GM23248 (cell line): ENCODE results near the gene SLC9A5. TPM values are rescaled to one million over a fixed set of nuclear protein-coding genes. Genes with fewer than 3 reads are reported as not detected.

Experiments used
- DNase-seq: peaks from one replicate; pipeline ENCODE4 v3.0.0-alpha.2; 2015
- H2AFZ ChIP-seq: fragments of 200-600 bp; sonication (generic); 2 replicates; pipeline ENCODE4 v1.6.1; 2016; ENCODE audit warnings: antibody characterized with exemption
- H3F3A ChIP-seq: fragments of 200-600 bp; sonication (generic); 2 replicates; pipeline ENCODE4 v1.6.1; 2016; ENCODE audit warnings: mild to moderate bottlenecking, antibody characterized with exemption, mixed run types; ENCODE audit not compliant: insufficient read depth
- H3K27ac ChIP-seq: fragments of 200-600 bp; sonication (generic); 2 replicates; pipeline ENCODE4 v1.5.1; 2016; ENCODE audit warnings: mild to moderate bottlenecking
- H3K27me3 ChIP-seq: fragments of 200-600 bp; sonication (generic); replicated peaks from 2 replicates; pipeline ENCODE4 v1.6.1; 2016; ENCODE audit warnings: mild to moderate bottlenecking; ENCODE audit not compliant: insufficient read depth
- H3K36me3 ChIP-seq: fragments of 200-600 bp; sonication (generic); 2 replicates; pipeline ENCODE4 v1.6.1; 2016; ENCODE audit warnings: low read depth, mild to moderate bottlenecking
- H3K4me1 ChIP-seq: fragments of 200-600 bp; sonication (generic); 2 replicates; pipeline ENCODE4 v1.6.1; 2016; ENCODE audit warnings: mild to moderate bottlenecking; ENCODE audit not compliant: insufficient read depth
- H3K4me2 ChIP-seq: fragments of 200-600 bp; sonication (generic); one replicate; pipeline ENCODE4 v1.6.1; 2016; ENCODE audit warnings: mild to moderate bottlenecking; ENCODE audit not compliant: unreplicated experiment
- H3K4me3 ChIP-seq: fragments of 200-600 bp; sonication (generic); 2 replicates; pipeline ENCODE4 v1.5.1; 2016; ENCODE audit warnings: mild to moderate bottlenecking
- H3K79me2 ChIP-seq: fragments of 200-600 bp; sonication (generic); 2 replicates; pipeline ENCODE4 v1.6.1; 2016; ENCODE audit warnings: mild to moderate bottlenecking; ENCODE audit not compliant: insufficient read depth
- H3K9ac ChIP-seq: fragments of 200-600 bp; sonication (generic); 2 replicates; pipeline ENCODE4 v1.6.1; 2016; ENCODE audit warnings: mild to moderate bottlenecking
- H3K9me2 ChIP-seq: fragments of 200-600 bp; sonication (generic); 2 replicates; pipeline ENCODE4 v1.6.1; 2016; ENCODE audit warnings: mixed run types, mild to moderate bottlenecking, moderate library complexity; ENCODE audit not compliant: insufficient read depth
- H3K9me3 ChIP-seq: fragments of 200-600 bp; sonication (generic); one replicate; pipeline ENCODE4 v1.6.1; 2017; ENCODE audit warnings: low read depth
- H4K20me1 ChIP-seq: fragments of 200-600 bp; sonication (generic); 2 replicates; pipeline ENCODE4 v1.6.0; 2016; ENCODE audit not compliant: insufficient read depth
- EZH2 ChIP-seq: fragments of 200-600 bp; sonication (generic); IDR thresholded peaks from 2 replicates; pipeline ENCODE4 v1.6.1; 2018; ENCODE audit warnings: antibody characterized with exemption, mild to moderate bottlenecking; ENCODE audit not compliant: insufficient read depth, poor library complexity, severe bottlenecking
- EZH2phosphoT487 ChIP-seq: fragments of 200-600 bp; sonication (generic); IDR thresholded peaks from 2 replicates; pipeline ENCODE4 v1.6.1; 2018; ENCODE audit warnings: antibody characterized with exemption, moderate library complexity, mild to moderate bottlenecking, low read depth; ENCODE audit not compliant: insufficient read depth
- in situ Hi-C: fragments of 300-500 bp; cut with MboI; formaldehyde crosslinking; loops from 2 replicates; pipeline ENCODE4 v1.15.0; 2020
- microRNA counts: library from miRNA; unstranded; fragments of <30 nt; microRNA quantifications from one replicate; lab custom pipeline; 2016
- microRNA-seq: library from miRNA; unstranded; fragments of <30 nt; microRNA quantifications from one replicate; pipeline ENCODE4, GENCODE V29; 2016; ENCODE audit warnings: borderline number of aligned reads
- polyA plus RNA-seq: library from polyadenylated mRNA; unstranded; fragments of >200 nt; fragmentation: Nextera tagmentation; extraction: Ambion mirVana; gene quantifications from 2 replicates; pipeline ENCODE4 v1.2.1, GENCODE V29; 2016
- small RNA-seq: library from RNA; depleted of rRNA; stranded (forward); fragments of <200 nt; gene quantifications from one replicate; pipeline ENCODE3, GENCODE V24; 2014; ENCODE audit warnings: low read depth, low replicate concordance
- total RNA-seq: library from RNA; depleted of rRNA; stranded (reverse); fragments of >200 nt; shearing (Covaris generic); gene quantifications from 2 replicates; pipeline ENCODE4 v1.2.3, GENCODE V29; 2014; rRNA removed

The SLC9A5 gene
- total and polyA plus RNA-seq, 2 experiments from 2014 or later: 2.2 to 2.5 TPM

GRCh38 chr16:67317853-67318252, 69.1 kb downstream of the SLC9A5 start:
- Histone ChIP-seq H3K27ac (no peak overlapping the region), H2AFZ (no peak overlapping the region), H3K36me3 (no peaks in the 10 kb centered on the region), H3K9ac (no peak overlapping the region), H3K4me1 (peaks cover 2% of the 10 kb centered on the region; the same call in 1 of the 2 replicates), H3K79me2 (no peaks in the 10 kb centered on the region), H3K9me2 (no peaks in the 10 kb centered on the region), H3K4me3 (no peak overlapping the region), H4K20me1 (no peaks in the 10 kb centered on the region), H3K4me2 (no peak overlapping the region), H3K27me3 (peaks cover 10% of the 10 kb centered on the region; the same call in 1 of the 2 replicates), H3K9me3 (no peaks in the 10 kb centered on the region), H3F3A (no peaks in the 10 kb centered on the region)
- no peak for DNase-seq
- no peak for TF ChIP-seq EZH2
- TF ChIP-seq EZH2phosphoT487: no peak
- in situ Hi-C loops: no loop called here

MicroRNAs encoded within 50 kb of the gene (microRNA counts, 767-probe panel; counts per million panel counts)
- microRNA hsa-miR-328 (lab: Ali Mortazavi, UCI): 447 counts per million, percentile 86 among the panel's probes with 10 or more counts

Small RNA genes within 50 kb of the gene (microRNA-seq; reads per million reads assigned to microRNA genes)
- gene MIR328: 264 reads per million, percentile 62 among the genes with 10 or more reads in this experiment

Small RNA genes within 50 kb of the gene (small RNA-seq; reads per million reads assigned to genes)
- not detected for gene MIR328

Other genes with a start within 250 kb of the SLC9A5 start
- gene CBFB, start 219.8 kb upstream of the SLC9A5 start, total RNA-seq: 53.3 and 63.2 TPM in 2 replicates
- gene CBFB, start 219.8 kb upstream of the SLC9A5 start, polyA plus RNA-seq: 52.3 and 56.1 TPM in 2 replicates
- 22.3 and 24.4 TPM in 2 replicates for gene PHAF1, start 139.0 kb upstream of the SLC9A5 start, total RNA-seq
- 14.3 and 15.2 TPM in 2 replicates for gene PHAF1, start 139.0 kb upstream of the SLC9A5 start, polyA plus RNA-seq
- gene B3GNT9, start 98.0 kb upstream of the SLC9A5 start, total RNA-seq: 73.2 and 88.0 TPM in 2 replicates
- 24.3 and 24.8 TPM in 2 replicates for gene B3GNT9, start 98.0 kb upstream of the SLC9A5 start, polyA plus RNA-seq
- 44.6 and 46.2 TPM in 2 replicates for gene TRADD, start 89.1 kb upstream of the SLC9A5 start, total RNA-seq
- 25.9 and 28.1 TPM in 2 replicates for gene TRADD, start 89.1 kb upstream of the SLC9A5 start, polyA plus RNA-seq
- 22.5 and 24.0 TPM in 2 replicates for gene FBXL8, start 89.0 kb upstream of the SLC9A5 start, total RNA-seq
- gene FBXL8, start 89.0 kb upstream of the SLC9A5 start, polyA plus RNA-seq: 9.8 and 10.3 TPM in 2 replicates
- 6.4 and 10.8 TPM in 2 replicates for gene HSF4, start 84.2 kb upstream of the SLC9A5 start, total RNA-seq
- gene HSF4, start 84.2 kb upstream of the SLC9A5 start, polyA plus RNA-seq: 1.8 and 3.0 TPM in 2 replicates
- gene NOL3, start 78.4 kb upstream of the SLC9A5 start, total RNA-seq: 31.0 and 51.1 TPM in 2 replicates
- 20.3 TPM in 2 replicates for gene NOL3, start 78.4 kb upstream of the SLC9A5 start, polyA plus RNA-seq
- 6.4 and 19.0 TPM in 2 replicates for gene MATCAP1, start 65.0 kb upstream of the SLC9A5 start, total RNA-seq
- 3.4 and 3.8 TPM in 2 replicates for gene MATCAP1, start 65.0 kb upstream of the SLC9A5 start, polyA plus RNA-seq
- not detected in 2 replicates for gene EXOC3L1, start 58.8 kb upstream of the SLC9A5 start, total RNA-seq
- 0.28 and 0.53 TPM in 2 replicates for gene EXOC3L1, start 58.8 kb upstream of the SLC9A5 start, polyA plus RNA-seq
- gene E2F4, start 56.8 kb upstream of the SLC9A5 start, total RNA-seq: 82.0 and 88.9 TPM in 2 replicates
- gene E2F4, start 56.8 kb upstream of the SLC9A5 start, polyA plus RNA-seq: 46.5 and 50.0 TPM in 2 replicates
- gene ELMO3, start 49.8 kb upstream of the SLC9A5 start, total RNA-seq: 1.5 and 1.6 TPM in 2 replicates
- gene ELMO3, start 49.8 kb upstream of the SLC9A5 start, polyA plus RNA-seq: 0.10 TPM in 1 of 2 replicates, not detected in the other
- gene TMEM208, start 21.8 kb upstream of the SLC9A5 start, total RNA-seq: 24.9 and 53.8 TPM in 2 replicates
- gene TMEM208, start 21.8 kb upstream of the SLC9A5 start, polyA plus RNA-seq: 97.0 and 98.0 TPM in 2 replicates
- gene FHOD1, start 1.5 kb upstream of the SLC9A5 start, total RNA-seq: 14.9 and 24.2 TPM in 2 replicates
- gene FHOD1, start 1.5 kb upstream of the SLC9A5 start, polyA plus RNA-seq: 7.7 and 9.3 TPM in 2 replicates
- 24.2 and 38.8 TPM in 2 replicates for gene PLEKHG4, start 30.6 kb downstream of the SLC9A5 start, total RNA-seq
- gene PLEKHG4, start 30.6 kb downstream of the SLC9A5 start, polyA plus RNA-seq: 10.4 and 12.5 TPM in 2 replicates
- gene KCTD19, start 77.8 kb downstream of the SLC9A5 start, total RNA-seq: not detected in 2 replicates
- not detected in 2 replicates for gene KCTD19, start 77.8 kb downstream of the SLC9A5 start, polyA plus RNA-seq
- not detected in 2 replicates for gene LRRC36, start 77.8 kb downstream of the SLC9A5 start, total RNA-seq
- gene LRRC36, start 77.8 kb downstream of the SLC9A5 start, polyA plus RNA-seq: not detected in 2 replicates
- not detected in 2 replicates for gene TPPP3, start 144.5 kb downstream of the SLC9A5 start, total RNA-seq
- 1.9 and 2.1 TPM in 2 replicates for gene TPPP3, start 144.5 kb downstream of the SLC9A5 start, polyA plus RNA-seq
- 9.6 and 10.9 TPM in 2 replicates for gene ZDHHC1, start 167.5 kb downstream of the SLC9A5 start, total RNA-seq
- 9.2 and 9.6 TPM in 2 replicates for gene ZDHHC1, start 167.5 kb downstream of the SLC9A5 start, polyA plus RNA-seq
- gene HSD11B2, start 182.1 kb downstream of the SLC9A5 start, total RNA-seq: not detected in 2 replicates
- gene HSD11B2, start 182.1 kb downstream of the SLC9A5 start, polyA plus RNA-seq: 0.19 and 0.36 TPM in 2 replicates
- 112 and 166 TPM in 2 replicates for gene ATP6V0D1, start 232.2 kb downstream of the SLC9A5 start, total RNA-seq
- gene ATP6V0D1, start 232.2 kb downstream of the SLC9A5 start, polyA plus RNA-seq: 135 and 140 TPM in 2 replicates
- not detected in 2 replicates for gene AGRP, start 234.6 kb downstream of the SLC9A5 start, total RNA-seq
- gene AGRP, start 234.6 kb downstream of the SLC9A5 start, polyA plus RNA-seq: not detected in 2 replicates